ENCODE results near the gene YEATS4.

DNA sequence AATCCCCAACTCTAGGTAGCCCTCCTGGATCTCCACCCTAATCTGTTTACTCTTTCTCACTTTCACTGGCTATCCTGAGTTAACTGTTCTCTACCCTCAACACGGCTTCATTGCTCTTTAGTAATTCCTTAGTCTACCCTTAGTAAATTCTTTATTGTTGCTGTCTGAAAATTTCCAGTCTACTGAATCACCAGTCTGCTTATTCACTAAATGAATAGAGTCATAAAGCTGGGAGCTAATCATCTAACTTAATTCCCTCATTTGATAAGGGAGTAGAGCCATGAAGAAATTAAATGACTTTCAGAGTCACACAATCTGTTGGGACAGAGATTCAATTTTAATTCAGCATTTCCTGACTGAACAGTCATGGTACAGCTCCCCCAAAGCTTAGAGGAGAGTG is 36.5 kb downstream of the YEATS4 start:
- TF ChIP-seq EZH2 (IDR thresholded peaks at IDR 0.05; ENCODE audit: borderline replicate concordance, insufficient read depth, low read depth, low read length, poor library complexity, severe bottlenecking), result no peak
- TF ChIP-seq, protein P1, sequence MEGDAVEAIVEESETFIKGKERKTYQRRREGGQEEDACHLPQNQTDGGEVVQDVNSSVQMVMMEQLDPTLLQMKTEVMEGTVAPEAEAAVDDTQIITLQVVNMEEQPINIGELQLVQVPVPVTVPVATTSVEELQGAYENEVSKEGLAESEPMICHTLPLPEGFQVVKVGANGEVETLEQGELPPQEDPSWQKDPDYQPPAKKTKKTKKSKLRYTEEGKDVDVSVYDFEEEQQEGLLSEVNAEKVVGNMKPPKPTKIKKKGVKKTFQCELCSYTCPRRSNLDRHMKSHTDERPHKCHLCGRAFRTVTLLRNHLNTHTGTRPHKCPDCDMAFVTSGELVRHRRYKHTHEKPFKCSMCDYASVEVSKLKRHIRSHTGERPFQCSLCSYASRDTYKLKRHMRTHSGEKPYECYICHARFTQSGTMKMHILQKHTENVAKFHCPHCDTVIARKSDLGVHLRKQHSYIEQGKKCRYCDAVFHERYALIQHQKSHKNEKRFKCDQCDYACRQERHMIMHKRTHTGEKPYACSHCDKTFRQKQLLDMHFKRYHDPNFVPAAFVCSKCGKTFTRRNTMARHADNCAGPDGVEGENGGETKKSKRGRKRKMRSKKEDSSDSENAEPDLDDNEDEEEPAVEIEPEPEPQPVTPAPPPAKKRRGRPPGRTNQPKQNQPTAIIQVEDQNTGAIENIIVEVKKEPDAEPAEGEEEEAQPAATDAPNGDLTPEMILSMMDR (IDR thresholded peaks at IDR 0.05), result no peak
